Germinal center (tissue), 1 donor: ENCODE data around the gene HSPA1B.
"Not testable (repeated sequence)": the region's sequence is repeated elsewhere in the genome, so short reads cannot be mapped to it uniquely, and the experiment has no call there.

Experiments used
- DNase-seq: peaks from one replicate; pipeline ENCODE4 v3.0.0; 2012; ENCODE audit warnings: mixed read lengths, low spot score

Gene HSPA1B

GRCh38 chr6:31860349-31860748 is 32.8 kb downstream of the HSPA1B start:
- no peak for DNase-seq

- DNase-seq, result no peak
Measured at GRCh38 chr6:31861150-31861549, 33.6 kb downstream of the HSPA1B start.

GRCh38 chr6:31861919-31862343 is 34.4 kb downstream of the HSPA1B start:
- DNase-seq, result no peak

GRCh38 chr6:31862344-31863235 is 35.1 kb downstream of the HSPA1B start, which contains the start of gene NEU1:
Gene NEU1 (minus strand): TSS chr6:31862821. CDS start chr6:31862776, 45 bp downstream.
- DNase-seq, result peak; percentile 100

- not testable (repeated sequence) for DNase-seq
Measured at GRCh38 chr6:31864123-31864562, 36.6 kb downstream of the HSPA1B start.

GRCh38 chr6:31864818-31865204 is 37.3 kb downstream of the HSPA1B start:
- DNase-seq, result no peak

GRCh38 chr6:31865205-31866118 is 37.9 kb downstream of the HSPA1B start:
- no peak for DNase-seq

GRCh38 chr6:31868658-31868971 is 41.1 kb downstream of the HSPA1B start:
- not testable (repeated sequence) for DNase-seq

- no peak for DNase-seq
Measured at GRCh38 chr6:31869343-31869742, 41.8 kb downstream of the HSPA1B start.

GRCh38 chr6:31870385-31870921 is 42.9 kb downstream of the HSPA1B start:
- DNase-seq, result no peak

- no peak for DNase-seq
Measured at GRCh38 chr6:31871046-31871659, 43.6 kb downstream of the HSPA1B start.

GRCh38 chr6:31874084-31874670 is 46.6 kb downstream of the HSPA1B start:
- DNase-seq, result no peak

GRCh38 chr6:31874836-31875572 is 47.5 kb downstream of the HSPA1B start:
- DNase-seq, result no peak

GRCh38 chr6:31875877-31876276 is 48.3 kb downstream of the HSPA1B start:
- DNase-seq, result no peak

- no peak for DNase-seq
Measured at GRCh38 chr6:31876357-31876756, 48.8 kb downstream of the HSPA1B start.

- no peak for DNase-seq
Measured at GRCh38 chr6:31877125-31877650, 49.6 kb downstream of the HSPA1B start.

- no peak for DNase-seq
Measured at GRCh38 chr6:31877651-31878161, 50.2 kb downstream of the HSPA1B start.

- DNase-seq, result no peak
Measured at GRCh38 chr6:31878222-31878621, 50.7 kb downstream of the HSPA1B start.

- no peak for DNase-seq
Measured at GRCh38 chr6:31878726-31879125, 51.2 kb downstream of the HSPA1B start, which contains the start of gene SLC44A4. Gene SLC44A4 (minus strand): TSS chr6:31878997. CDS start chr6:31878980, 17 bp downstream.

- no peak for DNase-seq
Measured at GRCh38 chr6:31879143-31879542, 51.6 kb downstream of the HSPA1B start.
